ENCODE results near the gene GLRX. TPM values are rescaled to one million over a fixed set of nuclear protein-coding genes. Genes with fewer than 3 reads are reported as not detected.

Gene GLRX
- total RNA-seq, 2 donors from 2014 or later: 151 to 173 TPM

DNA sequence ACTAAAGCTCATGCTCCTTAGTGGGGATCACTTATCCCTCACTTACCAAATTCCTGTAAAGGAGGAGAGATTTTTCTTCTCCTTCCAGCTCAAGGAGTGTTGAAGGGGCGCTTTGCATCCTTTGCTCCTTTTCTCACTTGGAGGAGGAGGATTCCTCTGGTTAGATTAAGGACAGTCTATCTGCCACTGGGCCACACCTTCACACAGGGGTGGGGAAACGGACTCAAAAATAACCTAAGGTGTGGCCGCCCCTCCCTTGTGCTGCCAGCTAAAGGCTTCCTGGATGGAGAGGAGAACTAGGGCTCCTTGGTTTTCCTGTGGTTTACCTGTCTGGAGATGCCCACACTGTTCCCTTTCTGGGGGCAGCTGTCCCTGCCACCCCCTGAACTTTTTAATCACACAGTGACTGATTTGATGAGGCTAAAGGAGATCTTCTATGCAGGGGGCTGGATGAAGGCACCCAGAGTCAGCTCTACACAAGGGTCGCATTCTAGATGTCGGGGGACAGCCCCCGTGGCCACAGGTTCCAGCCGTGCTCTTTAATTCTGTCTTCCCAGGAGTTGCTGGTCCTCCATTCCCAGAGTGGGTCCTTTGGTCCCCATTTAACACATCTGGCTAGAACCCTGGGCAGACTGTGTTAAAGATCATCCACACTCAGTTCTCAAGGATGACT, 14.4 kb downstream of the GLRX start:
- TF ChIP-seq CTCF (IDR thresholded peaks at IDR 0.05): no peak
- peak overlapping the region in 1 of 2 donors; percentile 10 for H3K4me3 ChIP-seq
- no peaks in the 10 kb centered on the region for H3K27me3 ChIP-seq
- no peaks in the 10 kb centered on the region for H3K9me3 ChIP-seq
- no peaks in the 10 kb centered on the region for H3K36me3 ChIP-seq
- H3K27ac ChIP-seq: peak overlapping the region; percentile 80 to 91
- DNase-seq (ENCODE audit: low spot score): peak; percentile 56
- H3K4me1 ChIP-seq: peaks cover 0 to 60% of the 10 kb centered on the region in 2 donors

GRCh38 chr5:95806687-95807086, 15.8 kb downstream of the GLRX start:
- peak; percentile 43 for DNase-seq (ENCODE audit: low spot score)
- no peak overlapping the region for H3K27ac ChIP-seq
- no peaks in the 10 kb centered on the region for H3K27me3 ChIP-seq
- peaks cover 0 to 60% of the 10 kb centered on the region in 2 donors for H3K4me1 ChIP-seq
- H3K4me3 ChIP-seq: no peak overlapping the region
- H3K36me3 ChIP-seq: no peaks in the 10 kb centered on the region
- H3K9me3 ChIP-seq: no peaks in the 10 kb centered on the region
- no peak for TF ChIP-seq CTCF (IDR thresholded peaks at IDR 0.05)

GRCh38 chr5:95804736-95805539, 17.6 kb downstream of the GLRX start:
- H3K27me3 ChIP-seq: no peaks in the 10 kb centered on the region
- no peaks in the 10 kb centered on the region for H3K9me3 ChIP-seq
- no peak for DNase-seq (ENCODE audit: low spot score)
- H3K4me3 ChIP-seq: no peak overlapping the region
- peaks cover 0 to 44% of the 10 kb centered on the region in 2 donors for H3K4me1 ChIP-seq
- H3K36me3 ChIP-seq: no peaks in the 10 kb centered on the region
- no peak for TF ChIP-seq CTCF (IDR thresholded peaks at IDR 0.05)
- H3K27ac ChIP-seq: no peak overlapping the region

GRCh38 chr5:95803271-95804148, 19.0 kb downstream of the GLRX start:
- Histone ChIP-seq H3K4me1 (peaks cover 0 to 30% of the 10 kb centered on the region in 2 donors), H3K9me3 (no peaks in the 10 kb centered on the region), H3K4me3 (no peak overlapping the region), H3K27ac (peak overlapping the region; percentile 63 to 71), H3K36me3 (no peaks in the 10 kb centered on the region), H3K27me3 (no peaks in the 10 kb centered on the region)
- DNase-seq (ENCODE audit: low spot score): peak; percentile 48
- TF ChIP-seq CTCF (IDR thresholded peaks at IDR 0.05): no peak

- no peaks in the 10 kb centered on the region for H3K9me3 ChIP-seq
- no peak for TF ChIP-seq CTCF (IDR thresholded peaks at IDR 0.05)
- no peaks in the 10 kb centered on the region for H3K36me3 ChIP-seq
- H3K4me1 ChIP-seq: peaks cover 0 to 22% of the 10 kb centered on the region in 2 donors
- H3K4me3 ChIP-seq: no peak overlapping the region
- no peaks in the 10 kb centered on the region for H3K27me3 ChIP-seq
- DNase-seq (ENCODE audit: low spot score): no peak
- peak overlapping the region; percentile 63 to 71 for H3K27ac ChIP-seq
These were observed 20.6 kb downstream of the GLRX start for GRCh38 chr5:95801961-95802360.

Data from right atrium auricular region (tissue), 2 donors.